ENCODE data around the gene OVOL1.

The OVOL1 gene

DNA sequence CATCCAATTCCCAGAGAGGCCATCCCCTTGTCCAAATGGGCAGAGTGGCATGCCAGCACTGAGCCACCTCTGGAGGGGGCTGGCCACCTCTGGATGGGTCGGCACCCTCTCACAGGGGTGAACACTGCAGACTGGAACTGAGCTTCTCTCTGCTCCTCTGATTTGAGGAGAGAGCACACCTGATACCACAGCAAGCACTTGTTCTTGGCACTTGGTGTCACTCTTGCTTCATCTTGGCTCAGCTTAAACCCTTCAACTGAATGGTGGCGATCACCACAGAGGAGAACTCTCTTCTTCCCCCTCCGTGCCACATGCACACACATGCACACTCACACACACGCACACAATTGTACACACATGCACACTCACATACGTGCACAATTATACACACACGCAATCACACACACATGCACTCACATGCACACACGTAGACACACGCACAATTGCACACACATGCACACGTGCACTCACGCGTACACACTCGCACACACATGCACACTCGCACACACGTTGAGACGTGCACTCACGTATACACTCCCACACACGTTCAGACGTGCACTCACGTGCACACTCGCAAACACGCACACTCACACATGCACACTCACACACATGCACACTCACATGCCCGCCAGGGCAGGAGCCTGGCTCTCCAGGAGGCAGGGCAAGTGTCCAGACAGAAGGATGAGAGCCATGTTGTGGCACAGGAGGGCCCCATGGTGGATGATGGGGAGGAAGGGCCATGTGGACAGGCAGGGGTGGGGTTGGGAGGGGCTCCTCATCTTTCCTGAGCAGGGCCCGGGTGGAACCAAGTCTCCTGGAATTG lies 23.4 kb downstream of the OVOL1 start:
- H3K27ac ChIP-seq: no peak overlapping the region
- POLR2A ChIA-PET (ENCODE audit: low non-redundant PET): interaction anchor here (0.6 kb wide), 1 partner anchor 9 kb away, joined by 3 read pairs; no protein-coding TSS in a partner anchor
- TF ChIP-seq, protein P1, sequence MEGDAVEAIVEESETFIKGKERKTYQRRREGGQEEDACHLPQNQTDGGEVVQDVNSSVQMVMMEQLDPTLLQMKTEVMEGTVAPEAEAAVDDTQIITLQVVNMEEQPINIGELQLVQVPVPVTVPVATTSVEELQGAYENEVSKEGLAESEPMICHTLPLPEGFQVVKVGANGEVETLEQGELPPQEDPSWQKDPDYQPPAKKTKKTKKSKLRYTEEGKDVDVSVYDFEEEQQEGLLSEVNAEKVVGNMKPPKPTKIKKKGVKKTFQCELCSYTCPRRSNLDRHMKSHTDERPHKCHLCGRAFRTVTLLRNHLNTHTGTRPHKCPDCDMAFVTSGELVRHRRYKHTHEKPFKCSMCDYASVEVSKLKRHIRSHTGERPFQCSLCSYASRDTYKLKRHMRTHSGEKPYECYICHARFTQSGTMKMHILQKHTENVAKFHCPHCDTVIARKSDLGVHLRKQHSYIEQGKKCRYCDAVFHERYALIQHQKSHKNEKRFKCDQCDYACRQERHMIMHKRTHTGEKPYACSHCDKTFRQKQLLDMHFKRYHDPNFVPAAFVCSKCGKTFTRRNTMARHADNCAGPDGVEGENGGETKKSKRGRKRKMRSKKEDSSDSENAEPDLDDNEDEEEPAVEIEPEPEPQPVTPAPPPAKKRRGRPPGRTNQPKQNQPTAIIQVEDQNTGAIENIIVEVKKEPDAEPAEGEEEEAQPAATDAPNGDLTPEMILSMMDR (conservative IDR thresholded peaks at IDR 0.05; ENCODE audit: low read depth): no peak
- no peak for DNase-seq (ENCODE audit: low spot score)
- CTCF ChIA-PET: no interaction called here

DNA sequence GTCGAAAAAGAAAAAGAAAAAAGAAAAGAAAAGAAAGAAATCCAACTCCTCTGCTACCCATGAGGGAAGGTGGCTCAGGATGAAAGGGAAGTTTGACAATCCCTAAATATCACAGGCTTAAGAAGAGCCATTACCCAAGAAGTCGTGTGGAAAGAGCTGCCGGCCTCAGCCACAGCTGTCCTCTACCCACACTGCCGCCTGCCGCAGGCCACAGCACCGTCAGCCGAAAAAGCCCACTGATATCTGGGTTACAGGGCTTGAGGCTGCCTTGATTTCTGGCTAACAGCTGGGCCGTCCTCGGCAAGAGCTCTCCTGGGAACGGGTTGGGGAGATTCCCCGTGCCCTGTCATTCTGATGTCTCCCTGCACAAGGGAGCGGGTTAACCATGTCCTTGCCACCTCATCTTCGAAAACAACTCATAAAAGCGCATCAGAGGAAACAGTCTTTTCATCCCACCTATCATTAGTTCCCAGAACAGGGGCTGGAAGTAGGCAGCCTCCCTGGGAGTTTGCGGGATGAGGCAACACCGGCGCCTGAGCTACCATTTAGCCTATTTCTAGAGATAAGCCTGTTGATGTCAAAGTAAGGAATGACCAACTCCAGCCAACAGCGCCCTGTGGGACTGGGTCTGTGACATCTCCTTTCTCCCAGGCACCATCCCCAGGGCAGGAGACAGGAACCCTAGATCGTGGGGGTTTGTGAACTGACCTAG lies 25.1 kb downstream of the OVOL1 start:
- ChIA-PET CTCF (no interaction called here), POLR2A (ENCODE audit: low non-redundant PET) (no interaction called here)
- no peak for DNase-seq (ENCODE audit: low spot score)
- no peak overlapping the region for H3K27ac ChIP-seq
- TF ChIP-seq, protein P1 (conservative IDR thresholded peaks at IDR 0.05; ENCODE audit: low read depth): no peak

DNA sequence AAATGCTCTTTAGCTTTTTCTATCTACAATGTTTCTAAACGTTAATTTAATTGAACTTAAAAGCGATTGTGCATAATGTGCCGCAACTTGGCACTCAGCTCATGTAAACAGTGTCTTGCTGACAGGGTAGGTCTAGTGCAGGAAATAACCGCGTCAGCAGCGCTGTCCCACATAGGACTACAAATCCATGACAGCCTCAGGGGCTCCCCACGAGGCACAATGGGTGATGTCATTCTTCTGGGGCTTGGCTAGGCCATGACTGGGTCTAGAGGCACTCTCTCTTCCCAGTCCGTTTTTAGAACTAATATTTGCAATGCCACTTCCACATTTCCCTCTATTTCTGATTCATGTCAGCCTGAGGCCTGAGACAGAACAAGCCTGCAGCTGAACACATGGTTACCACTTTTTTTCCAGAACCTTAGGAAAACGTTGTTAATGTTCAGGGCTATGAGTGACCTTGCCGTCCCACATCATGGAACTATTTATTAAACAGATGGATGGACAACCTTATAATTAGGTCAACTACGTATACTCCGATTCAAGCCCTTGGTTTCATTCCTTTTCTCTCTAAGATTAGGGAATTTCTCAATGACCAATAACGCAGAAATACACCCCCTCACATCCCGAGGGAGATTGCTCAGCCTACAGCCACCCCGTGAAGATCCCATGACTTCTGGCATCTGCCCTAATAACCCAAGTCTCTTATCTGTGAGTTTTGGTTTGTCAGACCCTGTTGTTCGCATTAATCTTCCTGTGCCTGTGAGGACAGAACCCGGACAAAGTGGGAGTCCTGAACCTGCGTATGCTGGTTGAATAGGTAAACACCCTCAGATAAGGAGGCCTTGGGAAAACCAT lies 27.5 kb downstream of the OVOL1 start:
- H3K27ac ChIP-seq: no peak overlapping the region
- TF ChIP-seq, protein P1 (conservative IDR thresholded peaks at IDR 0.05; ENCODE audit: low read depth): no peak
- no peak for DNase-seq (ENCODE audit: low spot score)
- ChIA-PET POLR2A (ENCODE audit: low non-redundant PET) (interaction anchor here (0.8 to 1.1 kb wide), 2 partner anchors 28 to 69 kb away, joined by 3 to 4 read pairs; partner anchors contain the start of gene OVOL1), CTCF (no interaction called here)

DNA sequence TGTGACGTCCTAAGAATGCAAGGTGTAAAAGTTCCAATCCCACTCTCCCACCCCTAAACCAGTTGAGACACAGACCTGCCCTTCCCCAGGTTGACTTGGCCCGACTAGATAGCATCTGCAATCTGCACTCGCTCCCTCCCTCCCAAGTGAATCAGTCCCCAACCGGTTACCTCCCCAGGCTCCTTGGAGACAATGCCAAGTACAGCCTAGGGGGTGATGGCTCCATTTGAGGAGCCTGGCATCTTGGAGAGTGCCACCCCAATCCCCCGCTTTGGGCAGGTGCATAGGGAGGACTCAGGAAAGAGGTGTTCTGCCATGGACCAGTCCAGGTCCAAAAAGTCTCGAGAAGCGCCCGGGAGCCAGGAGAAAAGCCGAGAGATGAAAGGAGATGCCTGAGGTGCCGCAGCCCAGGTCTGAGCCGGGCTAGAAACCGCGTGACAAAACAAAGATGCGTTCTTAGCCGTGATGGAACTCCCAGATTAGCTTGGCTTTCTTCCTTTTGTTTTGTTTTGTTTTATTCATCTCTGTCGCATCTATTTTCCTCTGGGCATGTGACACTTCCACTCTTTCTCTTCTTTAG lies 28.2 kb downstream of the OVOL1 start:
- TF ChIP-seq, protein P1 (conservative IDR thresholded peaks at IDR 0.05; ENCODE audit: low read depth): no peak
- no peak overlapping the region for H3K27ac ChIP-seq
- ChIA-PET POLR2A (ENCODE audit: low non-redundant PET) (interaction anchor here (1.1 kb wide), 1 partner anchor 28 kb away, joined by 4 read pairs; the partner anchor contains the start of gene OVOL1), CTCF (no interaction called here)
- no peak for DNase-seq (ENCODE audit: low spot score)

DNA sequence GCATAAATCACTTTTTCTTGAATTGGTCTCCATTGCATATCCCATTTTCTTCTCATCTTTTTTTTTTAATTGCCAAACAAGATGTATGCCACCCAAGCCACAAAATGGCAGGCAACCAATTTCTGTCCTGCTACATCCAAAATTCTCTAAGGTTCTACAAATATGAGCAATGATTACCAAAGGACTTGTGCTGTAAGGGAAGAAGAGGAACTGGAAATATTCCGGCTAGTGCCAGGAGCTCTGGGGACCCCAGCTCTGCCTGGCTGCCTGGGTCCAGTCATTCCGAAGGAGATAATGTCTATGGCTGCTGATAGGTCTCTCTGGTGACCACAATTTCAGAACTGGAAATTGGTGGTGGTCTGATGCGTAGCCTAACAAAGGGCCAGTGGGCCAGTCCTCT lies 29.8 kb downstream of the OVOL1 start:
- TF ChIP-seq, protein P1 (conservative IDR thresholded peaks at IDR 0.05; ENCODE audit: low read depth): no peak
- ChIA-PET POLR2A (ENCODE audit: low non-redundant PET) (interaction anchor here (0.6 kb wide), 1 partner anchor 375 kb away, joined by 3 read pairs; no protein-coding TSS in a partner anchor), CTCF (interaction anchor here (0.7 to 3.9 kb wide), 4 partner anchors 28 to 206 kb away, joined by 3 to 37 read pairs (median 6); partner anchors contain the start of genes AP5B1 and RNASEH2C)
- no peak overlapping the region for H3K27ac ChIP-seq
- DNase-seq (ENCODE audit: low spot score): no peak
